OCI-LY1 (cell line): Measurements from ENCODE around the gene PLCD1.

Experiments
- EZH2 ChIP-seq: fragments of 200-600 bp; sonication (generic), shearing (Covaris generic); IDR thresholded peaks from 2 replicates; pipeline ENCODE4 v1.8.0; 2017; ENCODE audit warnings: borderline replicate concordance, mixed run types, mild to moderate bottlenecking, antibody characterized with exemption, low read length, moderate library complexity, mixed read lengths
- TF ChIP-seq, protein P1 (sequence below): fragments of 200-600 bp; sonication (generic), shearing (Covaris generic); IDR thresholded peaks from 2 replicates; pipeline ENCODE4 v1.5.1; 2017; ENCODE audit warnings: mild to moderate bottlenecking, antibody characterized with exemption, low read length, moderate library complexity, mixed read lengths

DNA sequence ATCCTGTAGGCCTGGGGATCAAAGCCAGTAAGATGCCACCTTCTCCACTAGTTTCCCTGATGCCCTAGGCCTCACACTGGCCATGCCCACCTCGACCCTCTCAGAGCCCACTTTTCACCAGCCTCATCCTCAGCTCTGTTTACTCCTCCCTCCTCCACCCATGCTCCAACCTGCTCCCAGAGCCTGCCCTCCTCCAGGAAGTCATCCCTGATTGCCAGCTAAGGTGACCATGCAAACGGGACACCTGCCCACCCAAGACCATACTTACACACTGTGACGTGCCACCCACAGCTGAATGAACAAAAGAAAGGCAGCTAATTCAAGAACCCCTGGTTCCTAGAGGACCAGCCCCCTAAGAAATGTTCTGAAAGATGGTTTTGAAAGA lies 9.1 kb downstream of the PLCD1 start:
- TF ChIP-seq EZH2 = no peak
- TF ChIP-seq, protein P1, sequence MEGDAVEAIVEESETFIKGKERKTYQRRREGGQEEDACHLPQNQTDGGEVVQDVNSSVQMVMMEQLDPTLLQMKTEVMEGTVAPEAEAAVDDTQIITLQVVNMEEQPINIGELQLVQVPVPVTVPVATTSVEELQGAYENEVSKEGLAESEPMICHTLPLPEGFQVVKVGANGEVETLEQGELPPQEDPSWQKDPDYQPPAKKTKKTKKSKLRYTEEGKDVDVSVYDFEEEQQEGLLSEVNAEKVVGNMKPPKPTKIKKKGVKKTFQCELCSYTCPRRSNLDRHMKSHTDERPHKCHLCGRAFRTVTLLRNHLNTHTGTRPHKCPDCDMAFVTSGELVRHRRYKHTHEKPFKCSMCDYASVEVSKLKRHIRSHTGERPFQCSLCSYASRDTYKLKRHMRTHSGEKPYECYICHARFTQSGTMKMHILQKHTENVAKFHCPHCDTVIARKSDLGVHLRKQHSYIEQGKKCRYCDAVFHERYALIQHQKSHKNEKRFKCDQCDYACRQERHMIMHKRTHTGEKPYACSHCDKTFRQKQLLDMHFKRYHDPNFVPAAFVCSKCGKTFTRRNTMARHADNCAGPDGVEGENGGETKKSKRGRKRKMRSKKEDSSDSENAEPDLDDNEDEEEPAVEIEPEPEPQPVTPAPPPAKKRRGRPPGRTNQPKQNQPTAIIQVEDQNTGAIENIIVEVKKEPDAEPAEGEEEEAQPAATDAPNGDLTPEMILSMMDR = no peak
